LoVo (cell line): Measurements from ENCODE around the gene BICD1.

Experiments used
- DNase-seq: peaks from one replicate; pipeline ENCODE4 v3.0.0-alpha.2; 2016; ENCODE audit warnings: low spot score

The BICD1 gene

DNA sequence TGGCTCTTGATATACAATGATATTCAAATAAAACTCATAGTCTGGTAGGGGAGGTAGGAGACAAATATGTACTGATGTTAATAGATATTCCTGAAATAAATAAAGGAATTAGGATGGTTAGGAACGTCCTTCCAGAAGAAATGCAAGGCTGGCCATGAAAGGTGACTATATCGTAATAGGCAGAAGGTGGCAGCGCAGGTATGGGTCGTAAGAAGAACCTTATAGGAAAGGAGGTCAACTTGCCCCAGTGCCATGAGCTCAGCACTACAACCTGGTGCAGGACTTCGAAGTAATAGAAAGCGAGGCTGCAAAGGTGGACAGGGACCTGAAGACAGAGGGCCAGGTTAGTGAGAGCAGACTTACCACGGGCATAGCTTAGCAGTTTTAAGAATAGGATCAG is 237.4 kb downstream of the BICD1 start:
- no peak for DNase-seq

DNA sequence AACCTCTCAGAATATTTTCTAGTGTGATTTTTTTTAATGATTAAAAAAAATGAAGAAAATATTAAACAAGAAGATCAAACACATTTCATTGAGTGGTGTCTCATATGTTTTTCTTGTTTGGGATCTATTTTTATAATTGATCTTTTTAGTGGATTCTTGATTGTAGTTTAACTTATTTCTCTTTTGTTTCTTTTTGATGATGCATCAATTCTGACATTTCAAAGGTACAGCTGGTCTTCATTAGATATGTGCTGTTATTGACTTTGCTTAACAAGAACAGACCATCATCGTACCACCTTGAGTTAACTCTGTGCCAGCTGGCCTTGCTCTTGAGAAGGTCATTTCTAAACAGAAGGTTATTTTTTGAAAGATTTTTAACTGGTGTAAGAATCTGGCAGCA is 246.9 kb downstream of the BICD1 start:
- DNase-seq = no peak

DNA sequence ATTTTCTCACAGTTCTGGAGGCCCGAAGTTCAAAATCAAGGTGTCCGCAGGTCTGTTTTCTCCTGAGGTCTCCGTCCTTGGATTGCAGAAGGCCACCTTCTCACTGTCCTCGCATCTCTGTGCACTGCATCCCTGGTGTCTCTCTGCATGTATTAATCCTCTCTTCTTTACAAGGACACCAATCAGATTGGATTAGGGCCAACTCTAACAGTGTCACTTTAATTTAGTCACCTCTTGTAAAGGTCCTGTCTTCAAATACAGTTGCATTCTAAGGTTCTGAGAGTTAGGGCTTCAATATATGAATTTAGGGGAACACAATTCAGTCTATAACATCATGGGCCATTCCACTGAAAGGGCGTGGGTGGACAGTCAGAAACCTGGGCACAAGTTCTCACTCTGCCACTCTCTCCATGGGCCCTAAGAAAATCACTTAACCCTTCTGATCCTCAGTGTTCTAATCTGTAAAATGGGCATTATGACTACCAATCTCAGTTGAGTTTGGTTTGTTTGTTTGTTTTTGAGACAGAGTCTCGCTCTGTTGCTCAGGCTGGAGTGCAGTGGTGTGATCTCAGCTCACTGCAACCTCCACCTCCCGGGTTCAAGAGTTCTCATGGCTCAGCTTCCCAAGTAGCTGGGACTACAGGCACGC is 251.1 kb downstream of the BICD1 start:
- DNase-seq = no peak

GRCh38 chr12:32360956-32361355 is 254.3 kb downstream of the BICD1 start:
- DNase-seq = no peak

DNA sequence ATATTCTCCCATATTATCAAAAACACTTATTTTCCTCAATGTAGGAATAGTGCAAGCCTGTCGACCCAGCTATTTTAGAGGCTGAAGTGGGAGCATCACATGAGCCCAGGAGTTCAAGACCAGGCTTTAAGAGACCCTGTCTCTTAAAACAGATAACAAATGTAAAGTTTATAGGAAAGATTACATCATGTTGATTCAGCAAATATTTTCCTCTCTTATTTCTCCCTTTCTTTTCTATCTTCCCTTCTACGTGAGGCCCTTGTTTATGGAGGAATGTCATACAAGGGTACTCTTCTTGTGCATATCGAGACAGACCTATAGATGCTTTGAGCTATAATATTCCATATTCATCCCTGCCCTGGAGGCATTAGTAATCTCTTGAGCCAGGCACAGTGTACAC is 256.2 kb downstream of the BICD1 start:
- DNase-seq = no peak

DNA sequence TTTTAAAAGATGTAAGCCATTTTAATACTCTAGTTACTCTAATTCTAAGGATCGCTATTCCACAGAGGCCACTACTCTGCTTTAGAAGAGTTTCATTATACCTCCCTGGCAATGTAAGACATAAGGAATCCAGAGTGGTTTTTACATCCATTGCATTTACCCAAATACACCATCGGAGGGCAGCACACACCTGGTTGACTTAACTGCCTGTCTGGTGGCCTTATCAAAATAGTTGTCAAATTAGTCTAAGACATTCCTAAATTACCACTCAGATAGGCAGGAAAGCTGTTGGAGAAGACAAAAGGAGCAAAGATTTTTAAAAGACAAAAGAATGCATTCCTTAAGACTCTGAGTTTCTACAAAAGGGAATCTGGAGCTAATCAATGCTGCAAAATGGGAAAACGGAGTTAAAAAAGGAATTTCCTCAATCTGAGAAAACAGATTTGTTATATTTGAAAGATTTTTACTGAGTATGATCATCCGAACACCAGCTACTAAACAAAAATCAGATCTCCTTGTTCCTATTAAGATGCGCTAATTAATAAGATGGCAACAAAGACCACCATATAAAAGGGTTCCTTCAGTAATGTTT is 258.9 kb downstream of the BICD1 start:
- peak; percentile 80 for DNase-seq

DNA sequence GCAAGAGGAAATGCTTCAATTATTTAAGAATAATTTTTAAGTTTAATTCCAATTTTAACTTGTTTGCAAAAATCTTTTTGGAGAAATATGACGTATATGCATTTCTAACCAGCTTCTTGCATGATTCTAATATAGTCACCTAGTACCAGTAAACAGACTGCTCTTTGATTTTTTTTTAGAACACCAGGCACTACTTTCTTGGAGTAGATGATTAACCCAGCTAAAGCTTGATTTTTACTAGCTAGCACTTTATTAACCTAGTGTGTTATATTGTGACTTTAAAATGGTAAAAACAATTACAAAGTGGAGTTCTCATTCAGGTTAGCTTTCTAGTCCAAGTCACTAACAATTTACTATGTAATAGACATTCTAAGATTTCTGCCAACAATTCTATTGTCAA is 260.1 kb downstream of the BICD1 start:
- DNase-seq = no peak

- DNase-seq = no peak
Observed at GRCh38 chr12:32367381-32367780, 260.7 kb downstream of the BICD1 start.

DNA sequence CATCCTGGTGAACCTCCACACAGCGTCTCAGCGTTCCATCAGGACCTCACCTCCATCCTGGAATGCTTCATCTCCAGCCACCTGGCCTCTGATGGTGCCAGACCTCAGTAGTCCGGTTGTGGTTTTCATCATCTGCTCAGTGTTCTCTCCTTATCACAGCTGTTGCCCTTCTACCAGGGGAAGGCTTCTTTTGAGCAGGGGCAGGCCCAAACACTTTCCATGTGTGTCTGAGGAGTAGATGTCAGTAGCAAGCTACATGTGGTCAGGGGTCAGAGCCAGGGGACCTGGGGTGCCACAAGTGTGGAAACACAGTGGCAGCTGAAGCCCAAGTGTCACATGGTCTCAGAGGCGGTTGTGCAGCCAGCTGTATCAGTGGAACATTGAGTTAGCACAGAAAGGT is 262.6 kb downstream of the BICD1 start:
- no peak for DNase-seq

DNA sequence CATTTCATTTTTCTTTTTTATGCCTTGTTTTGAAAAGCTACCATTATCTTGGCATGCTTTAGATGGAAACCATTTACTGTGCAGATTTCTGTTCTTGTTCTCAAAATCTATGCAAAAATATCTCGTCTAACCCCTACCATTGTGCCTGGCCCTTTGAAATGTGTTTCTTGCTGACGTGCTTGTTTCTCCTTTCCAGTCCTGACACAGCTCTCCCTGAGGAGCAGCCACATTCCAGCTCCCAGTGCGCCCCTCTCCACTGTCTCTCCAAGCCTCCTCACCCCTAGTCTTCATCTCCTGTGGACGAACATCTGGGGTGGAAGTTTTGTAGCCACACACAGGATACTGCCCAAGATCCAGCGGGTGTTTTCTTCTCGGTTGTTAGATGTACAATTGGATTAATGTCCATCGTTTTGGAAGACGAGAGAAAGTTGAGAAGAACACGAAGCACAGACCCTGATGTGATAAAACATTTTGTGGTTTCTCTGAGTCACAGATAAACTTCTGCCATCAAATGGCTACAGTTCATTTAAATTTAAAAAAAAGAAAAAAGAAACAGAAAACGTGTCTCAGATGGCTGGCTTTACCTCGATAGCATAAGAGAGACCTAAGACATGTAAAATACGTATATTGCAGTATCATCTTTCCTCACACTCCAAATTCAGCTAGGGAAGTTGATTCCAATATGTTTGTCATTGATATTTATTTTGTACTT is 270.9 kb downstream of the BICD1 start:
- no peak for DNase-seq

- no peak for DNase-seq
Observed at GRCh38 chr12:32379213-32379612, 272.6 kb downstream of the BICD1 start.

DNA sequence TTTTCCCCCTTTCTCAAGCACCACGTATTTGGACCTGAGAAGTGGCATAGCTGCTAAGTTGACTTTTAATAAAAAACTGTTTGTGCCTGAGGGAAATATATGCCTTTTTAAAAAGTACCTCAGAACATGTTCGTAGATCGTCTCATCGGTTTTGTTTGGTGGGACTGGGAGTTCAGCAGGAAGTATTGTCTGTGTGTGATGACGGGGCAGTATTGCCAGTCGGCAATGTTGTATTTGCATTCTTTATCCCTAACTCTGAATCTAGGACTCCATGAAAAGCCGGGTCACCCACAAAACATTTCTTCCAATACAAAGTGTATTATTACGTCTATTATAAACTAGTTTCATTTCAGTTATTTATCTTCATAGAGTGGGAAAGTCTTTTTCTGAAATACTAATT is 273.0 kb downstream of the BICD1 start:
- no peak for DNase-seq

DNA sequence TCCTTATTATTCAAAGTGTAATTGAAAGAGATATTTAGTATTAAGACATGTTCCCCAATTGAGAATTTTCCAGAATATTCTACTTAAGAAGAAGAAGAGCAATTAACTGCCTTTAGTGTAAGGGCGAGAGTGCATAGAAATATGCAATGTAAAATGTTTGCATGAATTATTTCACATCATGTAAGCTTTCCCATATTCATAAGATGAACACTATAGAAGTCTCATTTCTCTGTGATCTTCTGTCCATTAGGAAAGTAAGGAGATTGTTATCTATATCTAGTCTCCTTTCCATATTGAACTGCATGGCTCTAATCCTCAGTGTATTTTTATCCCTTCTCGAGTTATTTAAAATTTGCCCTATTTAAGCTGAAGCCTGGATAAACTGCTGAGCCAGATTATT is 275.6 kb downstream of the BICD1 start:
- DNase-seq = no peak

GRCh38 chr12:32390572-32391219 is 284.0 kb downstream of the BICD1 start:
- peak; percentile 32 for DNase-seq

DNA sequence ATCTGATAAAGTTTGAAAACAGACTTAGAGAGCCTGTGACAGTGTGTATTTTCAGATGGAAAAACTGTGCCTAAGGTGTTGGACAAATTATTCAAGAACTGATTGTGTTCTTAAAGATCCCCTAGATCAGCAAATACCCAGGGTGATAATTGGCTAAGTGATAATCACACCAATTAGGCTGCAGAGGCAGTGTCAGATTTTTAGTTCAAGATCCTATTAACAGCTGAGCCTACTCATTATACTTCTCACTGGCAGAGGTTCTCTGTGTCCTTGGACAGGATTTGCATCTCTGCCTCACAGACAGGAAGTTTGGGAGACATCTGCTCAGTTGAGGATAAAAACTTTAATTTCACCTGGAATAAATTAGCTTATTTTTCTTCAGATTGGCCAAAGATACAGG is 288.4 kb downstream of the BICD1 start:
- DNase-seq = no peak

- no peak for DNase-seq
Observed at GRCh38 chr12:32397696-32398095, 291.0 kb downstream of the BICD1 start.

- no peak for DNase-seq
Observed at GRCh38 chr12:32398181-32398580, 291.5 kb downstream of the BICD1 start.

- DNase-seq = no peak
Observed at GRCh38 chr12:32398816-32399369, 292.2 kb downstream of the BICD1 start.

- DNase-seq = peak; percentile 97
Observed at GRCh38 chr12:32399370-32400113, 292.9 kb downstream of the BICD1 start, which contains the start of gene FGD4. FGD4 (plus strand) TSS chr12:32399558.

DNA sequence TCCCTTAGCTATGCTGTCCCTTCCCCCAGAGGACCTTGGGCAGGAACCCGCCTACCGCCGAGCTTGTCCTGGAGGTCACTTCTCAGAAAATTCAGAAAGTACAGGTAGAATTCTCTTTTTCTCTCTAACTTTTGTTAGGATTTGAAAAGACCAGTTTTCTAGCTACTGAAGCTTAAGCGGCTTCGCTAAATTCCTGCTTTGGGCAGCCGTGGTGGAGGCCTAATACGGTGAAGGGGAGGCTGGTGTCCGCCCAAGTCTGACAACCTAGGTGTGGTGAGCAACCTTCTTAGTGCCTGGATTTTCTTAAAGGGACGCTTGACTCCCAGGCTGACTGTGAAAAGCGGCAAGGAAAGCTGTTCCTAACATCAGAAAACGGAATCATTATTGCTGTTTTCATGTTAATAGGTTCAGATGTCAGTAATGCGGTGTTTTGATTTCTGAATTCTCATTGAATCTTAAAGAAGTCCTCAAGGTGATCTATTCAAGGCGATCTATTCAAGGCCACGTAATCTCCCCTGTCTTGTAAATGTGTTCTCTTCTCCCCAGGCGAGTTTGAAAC is 293.5 kb downstream of the BICD1 start:
- peak; percentile 66 for DNase-seq

DNA sequence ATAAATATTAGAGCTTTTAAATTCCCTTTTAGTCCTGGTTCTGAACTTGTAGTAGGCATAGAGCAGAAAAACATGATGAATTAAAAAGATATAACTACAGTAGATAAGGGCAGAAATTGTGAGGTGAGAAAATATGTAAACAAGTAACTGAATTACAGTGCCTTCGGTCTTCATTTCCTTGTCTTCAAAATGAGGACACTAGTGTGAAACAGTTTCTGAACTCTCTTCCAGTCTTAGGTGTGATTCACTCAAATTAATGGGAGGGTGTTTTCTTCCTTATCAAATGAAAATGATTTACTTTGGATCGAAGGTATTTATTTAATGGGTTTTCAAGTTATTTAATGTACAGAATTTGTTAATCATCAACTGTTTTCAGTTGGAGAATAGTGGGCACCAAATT is 294.2 kb downstream of the BICD1 start:
- peak; percentile 52 for DNase-seq

- DNase-seq = no peak
Observed at GRCh38 chr12:32402170-32402569, 295.5 kb downstream of the BICD1 start.
